Mesenchymal stem cell (in vitro differentiated cells and primary cell): ENCODE results near the gene MED13L.

Source experiments
- DNase-seq: peaks from one replicate; pipeline ENCODE4 v3.0.0-alpha.2; 2013
- H2AFZ ChIP-seq: one replicate; pipeline ENCODE4 v1.6.1; 2013; ENCODE audit warnings: low read depth, mild to moderate bottlenecking, control low read depth, inconsistent platforms, low read length, moderate library complexity
- H2AK5ac ChIP-seq: 2 replicates; pipeline ENCODE4 v1.6.1; 2013; ENCODE audit warnings: low read length, moderate library complexity, mild to moderate bottlenecking, inconsistent platforms; ENCODE audit not compliant: severe bottlenecking
- H2BK120ac ChIP-seq: one replicate; pipeline ENCODE4 v1.6.1; 2013; ENCODE audit warnings: low read depth, mild to moderate bottlenecking, inconsistent platforms, low read length, moderate library complexity
- H2BK12ac ChIP-seq, 2 experiments: one replicate each; pipeline ENCODE4 v1.6.1; 2013; ENCODE audit warnings: inconsistent platforms in 2 of 2, low read length in 2 of 2, mild to moderate bottlenecking in 2 of 2, moderate library complexity in 2 of 2, control low read depth in 1 of 2
- H2BK15ac ChIP-seq: one replicate; pipeline ENCODE4 v1.6.1; 2013; ENCODE audit warnings: mild to moderate bottlenecking, low read depth, inconsistent platforms; ENCODE audit not compliant: poor library complexity, severe bottlenecking
- H2BK5ac ChIP-seq: 2 replicates; pipeline ENCODE4 v1.6.1; 2013; ENCODE audit warnings: low read depth, mild to moderate bottlenecking, low read length, control low read depth, inconsistent platforms; ENCODE audit not compliant: poor library complexity, severe bottlenecking
- H3K14ac ChIP-seq, 2 experiments: one replicate each; pipeline ENCODE4 v1.6.1; 2013; ENCODE audit warnings: inconsistent platforms in 2 of 2, low read length in 2 of 2, control low read depth in 1 of 2, mild to moderate bottlenecking in 1 of 2, moderate library complexity in 1 of 2
- H3K18ac ChIP-seq, 2 experiments: one replicate each; pipeline ENCODE4 v1.6.1; 2013; ENCODE audit warnings: inconsistent platforms in 2 of 2, low read length in 2 of 2, control low read depth in 1 of 2, low read depth in 1 of 2, mild to moderate bottlenecking in 1 of 2
- H3K23ac ChIP-seq, 2 experiments: one replicate each; pipeline ENCODE4 v1.6.1; 2013; ENCODE audit warnings: inconsistent platforms in 2 of 2, low read length in 2 of 2, mild to moderate bottlenecking in 2 of 2, moderate library complexity in 2 of 2, control low read depth in 1 of 2
- H3K27ac ChIP-seq: 2 replicates; pipeline ENCODE4 v1.5.1; 2013; ENCODE audit warnings: mild to moderate bottlenecking, moderate library complexity, low read length, control low read depth, inconsistent platforms; ENCODE audit not compliant: poor library complexity, severe bottlenecking
- H3K27me3 ChIP-seq, 2 experiments: 2 replicates each; pipeline versions ENCODE4 v1.6.1 to v1.7.0; 2013; ENCODE audit warnings: low read length in 2 of 2, mild to moderate bottlenecking in 2 of 2, moderate library complexity in 2 of 2, control low read depth in 1 of 2, inconsistent platforms in 1 of 2; ENCODE audit not compliant: control insufficient read depth in 1 of 2, insufficient read depth in 1 of 2
- H3K36me3 ChIP-seq, 2 experiments: 2 replicates each; pipeline versions ENCODE4 v1.6.1 to v1.7.0; 2013; ENCODE audit warnings: low read length in 2 of 2, control low read depth in 1 of 2, inconsistent platforms in 1 of 2, low read depth in 1 of 2, mild to moderate bottlenecking in 1 of 2; ENCODE audit not compliant: insufficient read depth in 2 of 2, control insufficient read depth in 1 of 2
- H3K4ac ChIP-seq, 2 experiments: one replicate each; pipeline ENCODE4 v1.6.1; 2013; ENCODE audit warnings: inconsistent platforms in 2 of 2, low read length in 2 of 2, mild to moderate bottlenecking in 2 of 2, moderate library complexity in 2 of 2, control low read depth in 1 of 2, low read depth in 1 of 2
- H3K4me1 ChIP-seq: 2 replicates; pipeline ENCODE4 v1.6.1; 2013; ENCODE audit warnings: low read depth, low read length, control low read depth; ENCODE audit not compliant: control insufficient read depth, insufficient read depth
- H3K4me2 ChIP-seq: 2 replicates; pipeline ENCODE4 v1.6.1; 2013; ENCODE audit warnings: low read length, mild to moderate bottlenecking, inconsistent platforms; ENCODE audit not compliant: poor library complexity, severe bottlenecking
- H3K4me3 ChIP-seq, 2 experiments: 2 replicates each; pipeline versions ENCODE4 v1.5.1 to v1.7.0; 2013; ENCODE audit warnings: low read length in 2 of 2, mild to moderate bottlenecking in 2 of 2, control low read depth in 1 of 2, low read depth in 1 of 2; ENCODE audit not compliant: insufficient read depth in 1 of 2
- H3K79me1 ChIP-seq: replicated peaks from 2 replicates; pipeline ENCODE4 v1.6.1; 2013; ENCODE audit warnings: mild to moderate bottlenecking, control low read depth, low read length, inconsistent platforms; ENCODE audit not compliant: poor library complexity, severe bottlenecking
- H3K9ac ChIP-seq: 2 replicates; pipeline ENCODE4 v1.7.0; 2013; ENCODE audit warnings: mild to moderate bottlenecking, low read length, moderate library complexity
- H3K9me3 ChIP-seq: 2 replicates; pipeline ENCODE4 v1.7.0; 2013; ENCODE audit warnings: mild to moderate bottlenecking, low read length; ENCODE audit not compliant: control insufficient read depth
- H4K8ac ChIP-seq: one replicate; pipeline ENCODE4 v1.6.1; 2013; ENCODE audit warnings: inconsistent platforms, mild to moderate bottlenecking, low read length, moderate library complexity
- H4K91ac ChIP-seq: one replicate; pipeline ENCODE4 v1.6.1; 2013; ENCODE audit warnings: mild to moderate bottlenecking, low read length, inconsistent platforms
- WGBS: methylation state at CpG from one replicate; pipeline ENCODE4 v1.1.7; 2013; ENCODE audit warnings: mixed read lengths; 5-methylcytosine and 5-hydroxymethylcytosine counted together

MED13L gene

GRCh38 chr12:116093915-116094314 is 183.6 kb downstream of the MED13L start:
- no peak overlapping the region for H3K27ac ChIP-seq
- no peak overlapping the region for H3K4me2 ChIP-seq
- no peak for DNase-seq
- no peaks in the 10 kb centered on the region for H3K27me3 ChIP-seq
- no peak overlapping the region for H4K8ac ChIP-seq
- H3K23ac ChIP-seq: no peak overlapping the region
- no peak overlapping the region for H3K9ac ChIP-seq
- H2BK12ac ChIP-seq: no peak overlapping the region
- no peak overlapping the region for H2AFZ ChIP-seq
- WGBS: no CpG with 5 or more reads among the region's 1 CpG
- H3K4me3 ChIP-seq: no peak overlapping the region
- H3K36me3 ChIP-seq: peaks cover 0 to 31% of the 10 kb centered on the region in 2 experiments
- H4K91ac ChIP-seq: no peak overlapping the region
- no peak overlapping the region for H3K4ac ChIP-seq
- no peak overlapping the region for H3K18ac ChIP-seq
- H2BK120ac ChIP-seq: no peak overlapping the region
- no peaks in the 10 kb centered on the region for H3K9me3 ChIP-seq
- H3K79me1 ChIP-seq: peaks cover 7% of the 10 kb centered on the region
- H2BK15ac ChIP-seq: no peak overlapping the region
- no peak overlapping the region for H2AK5ac ChIP-seq
- no peak overlapping the region for H2BK5ac ChIP-seq
- no peak overlapping the region for H3K14ac ChIP-seq
- peaks cover 3% of the 10 kb centered on the region for H3K4me1 ChIP-seq

GRCh38 chr12:116092776-116093175 is 184.7 kb downstream of the MED13L start:
- no peak for DNase-seq
- Histone ChIP-seq H3K9ac (no peak overlapping the region), H2AFZ (no peak overlapping the region), H2BK15ac (no peak overlapping the region), H3K23ac (no peak overlapping the region), H3K79me1 (peaks cover 12% of the 10 kb centered on the region), H3K4ac (no peak overlapping the region), H2AK5ac (no peak overlapping the region), H2BK120ac (no peak overlapping the region), H3K4me2 (no peak overlapping the region), H3K4me3 (no peak overlapping the region), H4K8ac (no peak overlapping the region), H3K27ac (no peak overlapping the region), H3K27me3 (no peaks in the 10 kb centered on the region), H3K9me3 (no peaks in the 10 kb centered on the region), H3K36me3 (peaks cover 0 to 31% of the 10 kb centered on the region in 2 experiments), H2BK12ac (no peak overlapping the region), H4K91ac (no peak overlapping the region), H3K18ac (no peak overlapping the region), H3K4me1 (peaks cover 5% of the 10 kb centered on the region), H3K14ac (no peak overlapping the region), H2BK5ac (no peak overlapping the region)
- no CpG with 5 or more reads among the region's 1 CpG for WGBS

GRCh38 chr12:116092162-116092561 is 185.3 kb downstream of the MED13L start:
- Histone ChIP-seq H3K14ac (no peak overlapping the region), H3K4ac (no peak overlapping the region), H3K4me3 (no peak overlapping the region), H3K4me1 (peaks cover 5% of the 10 kb centered on the region), H3K4me2 (no peak overlapping the region), H2BK120ac (no peak overlapping the region), H2BK5ac (no peak overlapping the region), H3K23ac (no peak overlapping the region), H3K18ac (no peak overlapping the region), H4K91ac (no peak overlapping the region), H2BK12ac (no peak overlapping the region), H2AFZ (no peak overlapping the region), H2AK5ac (no peak overlapping the region), H3K79me1 (peaks cover 13% of the 10 kb centered on the region), H3K9ac (no peak overlapping the region), H3K36me3 (peaks cover 0 to 31% of the 10 kb centered on the region in 2 experiments), H3K27ac (no peak overlapping the region), H3K27me3 (no peaks in the 10 kb centered on the region), H2BK15ac (no peak overlapping the region), H3K9me3 (no peaks in the 10 kb centered on the region), H4K8ac (no peak overlapping the region)
- DNase-seq: no peak
- 87% methylated on average over 2 of the region's 3 CpGs for WGBS

GRCh38 chr12:116091579-116091978 is 185.9 kb downstream of the MED13L start:
- Histone ChIP-seq H2AK5ac (no peak overlapping the region), H3K4me2 (no peak overlapping the region), H2AFZ (no peak overlapping the region), H3K23ac (no peak overlapping the region), H2BK15ac (no peak overlapping the region), H2BK12ac (no peak overlapping the region), H3K79me1 (peaks cover 11% of the 10 kb centered on the region), H3K4me1 (peaks cover 5% of the 10 kb centered on the region), H3K18ac (no peak overlapping the region), H3K9me3 (no peaks in the 10 kb centered on the region), H3K27me3 (no peaks in the 10 kb centered on the region), H2BK5ac (no peak overlapping the region), H3K27ac (no peak overlapping the region), H4K91ac (no peak overlapping the region), H3K36me3 (peaks cover 0 to 31% of the 10 kb centered on the region in 2 experiments), H3K14ac (no peak overlapping the region), H3K4ac (no peak overlapping the region), H4K8ac (no peak overlapping the region), H3K9ac (no peak overlapping the region), H3K4me3 (no peak overlapping the region), H2BK120ac (no peak overlapping the region)
- no peak for DNase-seq
